ENCODE measurements around the gene HOXA10.

The HOXA10 gene

DNA sequence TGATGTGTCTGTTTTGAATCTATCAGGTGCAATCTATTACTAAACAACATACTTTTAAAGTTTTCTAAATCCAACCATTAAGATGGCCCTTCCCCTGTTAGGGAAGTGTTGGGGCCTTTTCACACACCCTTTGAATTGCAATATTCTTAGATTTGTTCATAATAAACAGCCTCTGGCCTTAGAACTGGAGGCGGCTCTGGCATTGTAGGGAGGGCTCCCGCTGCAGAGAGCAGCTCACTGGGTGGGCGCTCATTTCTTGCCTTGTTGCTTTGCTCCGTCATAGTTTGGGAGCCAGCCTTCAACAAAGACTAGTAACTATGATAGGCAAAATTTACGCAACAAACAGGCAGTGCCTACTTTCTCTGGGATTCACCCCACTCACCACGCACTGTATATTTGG, 4.2 kb upstream of the HOXA10 start:
- DNase-seq = no peak

DNA sequence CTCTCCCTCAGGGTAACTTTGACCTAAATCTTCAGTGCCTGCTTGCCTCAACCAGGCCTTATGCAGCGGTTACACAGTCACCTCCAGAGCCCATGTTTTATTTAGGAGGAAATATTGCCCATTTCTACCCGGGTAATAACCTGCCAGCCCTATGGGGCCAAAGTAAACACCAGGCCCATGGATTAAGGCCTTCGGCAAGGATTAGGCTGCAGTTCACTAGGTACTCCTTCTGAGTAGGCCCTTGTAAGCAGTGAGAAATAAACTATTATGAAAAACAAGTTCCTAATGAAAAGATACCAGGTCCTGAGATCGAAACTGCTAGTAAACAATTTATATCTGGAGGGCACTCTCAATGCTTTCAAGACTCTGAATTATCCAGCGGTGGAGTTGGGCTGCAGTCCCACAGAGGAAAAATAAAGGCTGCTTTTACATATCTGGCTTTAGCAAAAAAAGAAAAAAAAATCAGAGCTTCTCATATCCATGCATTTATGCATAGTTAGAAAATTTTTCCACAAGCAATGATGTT, 3.7 kb upstream of the HOXA10 start:
- no peak for DNase-seq

DNA sequence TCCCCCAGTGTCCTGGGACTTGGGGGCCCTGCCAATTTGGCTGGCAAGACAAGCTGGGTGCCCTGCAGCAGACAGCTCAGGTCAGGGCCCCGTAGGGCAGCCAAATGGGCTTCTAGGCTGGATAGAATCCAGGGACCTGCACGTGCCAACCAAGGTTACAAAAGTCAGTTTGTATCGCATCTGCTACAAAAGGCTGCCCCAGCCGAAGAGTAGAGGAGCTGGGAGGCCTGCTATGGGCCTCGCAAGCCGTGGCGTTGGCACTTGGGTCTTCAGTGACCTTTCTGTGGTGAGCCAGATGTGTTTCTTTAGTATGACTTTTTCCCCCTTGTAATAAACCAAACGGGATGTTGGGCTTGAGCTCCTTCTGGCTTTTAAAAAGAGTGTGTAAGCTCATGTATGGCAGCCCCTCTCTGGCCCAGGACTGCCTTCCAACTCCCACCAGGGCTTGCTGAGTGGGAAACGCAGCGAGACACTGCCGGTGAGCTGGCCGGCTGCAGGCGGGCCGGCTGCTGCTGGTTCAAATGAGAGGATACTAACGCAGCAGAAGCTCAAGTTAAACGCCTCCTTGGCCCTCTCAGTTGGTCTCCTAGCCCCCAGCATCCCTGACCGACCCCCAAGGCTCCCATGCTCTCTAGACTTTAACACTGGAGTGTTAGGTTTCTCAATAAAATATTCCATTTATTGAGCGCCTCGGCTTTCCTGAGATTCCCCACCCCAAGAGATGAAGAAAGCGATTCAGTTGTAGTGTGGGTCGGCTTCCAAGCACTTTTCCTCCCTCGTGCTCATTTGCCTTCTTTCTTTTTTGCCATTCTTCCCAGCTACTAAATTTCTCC, 3.1 kb upstream of the HOXA10 start:
- no peak for DNase-seq

DNA sequence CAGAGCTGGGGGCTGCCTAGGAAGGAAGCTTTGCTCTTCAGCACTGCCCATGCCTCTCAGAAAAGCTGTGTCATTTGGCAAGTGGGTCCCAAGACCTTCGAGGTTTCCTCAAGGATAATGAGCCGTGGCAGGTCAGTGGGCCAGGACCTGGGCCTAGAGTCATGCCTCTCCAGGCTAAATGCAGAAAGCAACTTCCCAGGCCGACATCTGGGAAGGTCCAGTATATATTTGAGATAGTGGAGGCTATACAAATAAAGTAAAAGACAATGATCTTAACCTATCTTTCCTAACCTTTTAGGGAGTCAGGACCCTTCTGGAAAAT, 2.4 kb upstream of the HOXA10 start:
- no peak for DNase-seq

DNA sequence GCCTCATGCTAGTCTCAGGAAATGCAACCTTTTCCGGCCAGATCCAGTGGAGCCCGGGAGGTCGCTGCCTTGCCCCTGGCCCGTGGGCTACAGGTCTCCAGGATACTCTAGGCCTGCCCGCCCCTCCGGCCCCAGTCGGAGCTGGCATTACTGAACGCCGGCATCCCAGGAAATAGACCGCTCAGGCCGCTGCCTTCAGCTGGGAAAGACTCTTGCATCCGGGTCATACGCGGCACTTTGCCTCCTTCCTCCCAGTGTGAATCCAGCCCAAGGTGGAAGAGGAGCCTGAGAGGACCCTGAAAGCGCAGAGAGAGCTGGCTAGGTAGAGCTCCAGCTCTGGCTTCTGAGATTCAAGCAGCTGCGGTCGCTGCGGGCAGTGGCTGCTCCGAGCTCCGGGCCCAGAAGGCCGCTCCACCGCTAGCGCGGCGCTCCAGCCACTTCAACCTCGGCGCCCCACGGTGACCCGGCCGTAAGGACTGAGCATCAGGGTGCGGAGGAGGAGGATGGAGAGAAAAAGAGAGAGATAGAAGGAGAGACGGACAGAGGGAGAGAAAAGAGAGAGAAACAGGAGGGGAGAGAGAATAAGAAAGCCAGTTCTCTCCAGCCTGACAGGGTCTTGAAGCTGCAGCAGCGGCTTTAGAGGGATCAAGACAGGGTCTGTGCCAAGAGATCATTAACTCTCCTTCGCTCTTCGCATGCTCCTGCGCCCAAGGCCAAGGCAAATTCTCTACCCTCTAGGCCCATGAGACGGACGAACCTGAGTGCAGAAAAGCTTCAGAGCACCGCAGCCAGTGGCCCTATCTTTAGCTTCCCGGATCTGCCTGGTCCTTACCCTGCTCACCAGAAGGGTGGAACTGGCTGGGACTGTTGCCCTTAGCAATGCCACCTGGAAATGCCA, 1.8 kb upstream of the HOXA10 start:
- no peak for DNase-seq

DNA sequence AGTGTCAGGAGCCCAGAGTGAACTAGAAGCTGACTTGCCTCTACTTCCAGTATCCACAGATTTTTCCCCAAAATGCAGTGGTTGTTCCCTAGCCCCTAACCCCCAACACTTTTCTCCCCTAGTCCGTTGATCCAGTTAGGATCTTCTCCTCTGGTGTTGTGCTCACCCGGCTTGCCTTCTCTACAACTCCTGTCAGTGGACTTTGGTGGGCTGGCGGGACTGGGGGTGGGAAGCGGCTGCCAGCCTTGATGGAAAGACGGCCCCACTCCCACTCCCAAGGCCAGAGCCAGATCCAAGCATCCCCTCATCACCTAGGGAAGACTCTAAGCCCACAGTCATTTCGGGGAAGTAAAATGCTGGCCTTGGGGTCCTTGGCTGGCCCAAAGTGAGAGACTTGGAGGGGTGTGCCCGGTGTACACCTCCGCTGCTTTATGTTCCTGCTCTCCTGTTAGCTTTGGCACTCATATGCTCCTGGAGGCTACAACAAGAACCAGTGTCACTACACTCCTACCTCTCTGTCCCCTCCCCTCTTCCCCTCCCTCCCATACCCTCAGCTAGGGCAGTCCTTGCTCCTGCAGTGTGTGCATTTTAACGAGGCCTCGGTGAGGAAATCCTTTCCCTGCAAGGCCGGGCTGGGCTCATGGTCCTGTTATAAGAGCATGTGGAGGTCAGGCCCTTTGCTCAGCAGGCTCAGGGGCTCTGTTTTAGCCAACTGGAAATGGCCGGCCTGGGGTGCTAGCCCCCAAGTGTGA, 930 bp upstream of the HOXA10 start:
- DNase-seq = no peak

DNA sequence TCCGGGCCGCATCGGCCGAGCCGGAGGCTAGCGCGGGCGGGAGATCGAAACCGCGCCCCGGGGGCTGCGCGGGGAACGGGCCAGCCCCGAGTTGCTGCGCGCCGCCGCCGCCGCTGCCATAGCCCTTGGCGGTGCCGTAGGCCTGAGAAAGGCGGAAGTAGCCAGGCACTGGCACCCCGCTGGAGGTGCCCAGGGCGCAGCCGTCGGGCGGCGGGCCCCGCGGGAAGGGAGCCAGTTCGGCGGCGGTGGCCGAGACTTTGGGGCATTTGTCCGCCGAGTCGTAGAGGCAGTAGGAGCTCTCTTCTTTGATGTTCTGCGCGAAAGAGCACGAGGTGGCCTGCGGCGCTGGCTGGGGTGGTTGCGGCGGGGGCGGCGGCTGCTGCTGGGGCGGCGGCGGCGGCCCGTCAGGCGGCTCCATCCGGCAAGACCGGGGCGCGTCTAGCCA, 587 bp downstream of the HOXA10 start:
- DNase-seq = no peak

DNA sequence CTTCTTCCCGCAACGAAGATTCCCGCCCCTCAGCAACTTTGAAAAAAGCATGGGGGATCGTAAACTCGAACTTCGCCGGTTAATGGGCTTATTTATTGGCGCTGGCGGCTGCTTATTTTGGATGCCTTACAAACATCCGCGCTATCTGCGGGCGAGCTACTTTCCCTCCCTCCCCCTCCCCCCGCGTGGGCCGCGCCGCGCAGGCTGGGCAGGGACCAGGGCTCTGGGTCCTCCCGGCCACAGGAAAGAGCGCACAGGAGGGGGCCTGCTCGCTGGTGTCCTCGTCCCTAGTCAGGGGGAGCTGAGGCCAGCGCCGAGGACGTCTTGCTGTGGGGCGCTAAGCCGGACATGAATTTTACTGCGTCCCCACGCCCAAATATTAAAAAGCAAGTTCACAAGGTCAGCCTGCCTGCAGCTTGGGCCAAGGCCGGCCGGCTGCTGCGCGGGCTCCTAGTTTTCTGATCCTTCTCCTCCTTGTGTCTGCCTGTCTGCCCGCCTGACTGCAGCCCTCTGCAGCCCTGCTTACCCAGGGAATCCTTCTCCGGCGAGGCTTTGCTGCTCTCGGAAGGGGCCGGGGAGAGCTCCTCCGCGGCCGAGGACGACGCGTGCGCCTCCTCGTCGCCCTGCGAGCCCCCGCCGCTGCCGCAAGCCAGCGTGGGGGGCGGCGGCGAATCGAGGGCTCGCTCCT, 1.2 kb downstream of the HOXA10 start:
- no peak for DNase-seq

DNA sequence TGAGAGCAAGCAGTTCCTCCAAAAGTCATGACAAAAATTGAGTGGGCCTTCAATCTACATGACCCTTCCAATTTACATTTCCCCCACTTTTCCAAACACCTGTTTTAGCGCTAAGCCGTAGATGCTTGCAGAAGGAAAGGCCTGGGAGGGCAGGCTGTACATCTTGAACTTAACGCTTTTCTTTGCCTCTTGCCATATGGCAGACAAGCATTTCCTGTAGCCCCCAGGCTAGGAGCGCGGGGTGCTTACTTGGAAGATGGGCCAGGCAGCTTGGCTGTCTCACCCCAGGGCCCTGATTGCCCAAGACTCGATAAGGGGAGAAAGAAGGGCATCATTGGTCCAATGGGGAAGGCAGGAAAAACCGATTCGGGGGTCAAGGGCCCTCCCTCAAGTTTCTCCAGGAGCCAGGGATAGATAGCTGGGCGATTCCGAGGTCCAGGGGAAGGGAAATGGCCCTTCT, 1.8 kb downstream of the HOXA10 start:
- DNase-seq = no peak

DNA sequence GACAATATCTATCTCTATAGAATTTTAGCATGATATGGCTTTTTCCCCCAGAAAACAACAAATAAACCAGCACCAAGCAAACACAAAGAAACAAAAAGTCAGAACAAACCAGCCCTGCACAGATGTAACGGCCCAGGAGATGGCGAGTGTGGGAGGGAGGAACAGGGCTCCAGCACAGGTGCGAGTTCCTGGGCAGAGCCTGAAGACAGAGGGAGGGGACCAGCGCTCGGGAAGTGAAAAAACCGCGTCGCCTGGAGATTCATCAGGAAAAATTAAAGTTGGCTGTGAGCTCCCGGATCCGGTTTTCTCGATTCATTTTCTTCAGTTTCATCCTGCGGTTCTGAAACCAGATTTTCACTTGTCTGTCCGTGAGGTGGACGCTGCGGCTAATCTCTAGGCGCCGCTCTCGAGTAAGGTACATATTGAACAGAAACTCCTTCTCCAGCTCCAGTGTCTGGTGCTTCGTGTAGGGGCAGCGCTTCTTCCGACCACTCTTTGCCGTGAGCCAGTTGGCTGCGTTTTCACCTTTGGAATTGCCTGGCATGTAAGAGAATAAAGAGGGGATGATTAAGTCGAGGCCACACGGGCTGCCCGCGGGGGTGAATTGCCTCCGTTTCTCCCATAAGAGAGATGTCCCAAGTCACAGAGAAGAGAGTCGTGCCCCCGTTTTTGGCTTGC, 2.3 kb downstream of the HOXA10 start:
- no peak for DNase-seq

DNA sequence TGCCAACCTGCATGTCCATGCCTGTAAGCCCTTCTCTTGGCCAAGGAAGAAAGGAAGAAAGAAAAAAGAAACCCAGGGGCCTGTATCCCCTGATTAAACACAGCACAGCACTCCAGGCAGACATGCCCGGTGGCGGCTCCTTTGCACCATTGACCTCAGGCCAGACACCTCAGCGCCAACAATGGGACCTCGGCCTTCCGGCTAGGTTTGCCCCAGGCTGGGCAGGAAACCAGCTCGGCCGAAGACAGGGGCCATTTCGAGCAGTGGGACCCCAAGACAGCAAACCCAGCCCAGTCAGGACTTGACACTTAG, 2.8 kb downstream of the HOXA10 start:
- peak; percentile 13 for DNase-seq

DNA sequence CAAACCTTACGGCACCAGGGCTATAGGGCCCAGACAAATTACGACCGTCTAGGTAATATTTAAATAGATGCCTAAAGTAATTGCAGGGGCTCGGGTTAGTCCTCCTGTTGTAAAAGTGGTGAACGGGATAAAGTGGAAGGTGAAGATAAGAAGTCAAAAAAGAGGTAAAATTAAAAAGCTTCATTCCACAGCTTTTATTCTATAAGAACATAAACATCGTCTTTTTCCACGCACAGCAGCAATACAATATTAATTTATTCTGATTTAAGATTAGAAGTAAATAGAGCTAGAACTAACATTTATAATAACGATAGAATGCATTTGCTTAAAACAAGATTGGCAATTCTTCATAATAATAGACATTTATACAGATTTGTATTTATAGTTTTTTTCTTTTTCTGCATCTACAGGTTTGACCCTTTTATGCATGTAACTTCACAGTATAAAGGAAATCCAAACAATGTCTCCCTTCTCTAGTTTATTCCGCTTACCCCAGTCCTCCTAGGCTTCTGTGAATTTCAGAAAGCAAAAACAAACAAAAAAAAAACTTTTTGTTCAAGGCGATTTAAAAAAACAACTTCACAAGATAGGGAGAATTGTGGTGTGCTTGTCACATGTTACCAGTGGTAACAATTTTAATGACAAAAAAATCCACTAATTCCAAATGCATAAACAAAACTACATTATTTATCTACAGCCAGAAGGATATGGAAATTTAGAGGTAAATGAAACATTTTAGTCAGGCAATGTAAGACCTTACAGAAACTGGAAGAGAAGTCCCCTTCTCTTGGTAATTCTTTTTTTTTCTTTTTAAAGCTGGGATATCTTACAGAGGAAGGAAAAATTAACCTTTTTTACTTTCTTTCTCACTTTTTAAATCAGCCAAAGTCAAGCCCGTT, 3.4 kb downstream of the HOXA10 start:
- no peak for DNase-seq

DNA sequence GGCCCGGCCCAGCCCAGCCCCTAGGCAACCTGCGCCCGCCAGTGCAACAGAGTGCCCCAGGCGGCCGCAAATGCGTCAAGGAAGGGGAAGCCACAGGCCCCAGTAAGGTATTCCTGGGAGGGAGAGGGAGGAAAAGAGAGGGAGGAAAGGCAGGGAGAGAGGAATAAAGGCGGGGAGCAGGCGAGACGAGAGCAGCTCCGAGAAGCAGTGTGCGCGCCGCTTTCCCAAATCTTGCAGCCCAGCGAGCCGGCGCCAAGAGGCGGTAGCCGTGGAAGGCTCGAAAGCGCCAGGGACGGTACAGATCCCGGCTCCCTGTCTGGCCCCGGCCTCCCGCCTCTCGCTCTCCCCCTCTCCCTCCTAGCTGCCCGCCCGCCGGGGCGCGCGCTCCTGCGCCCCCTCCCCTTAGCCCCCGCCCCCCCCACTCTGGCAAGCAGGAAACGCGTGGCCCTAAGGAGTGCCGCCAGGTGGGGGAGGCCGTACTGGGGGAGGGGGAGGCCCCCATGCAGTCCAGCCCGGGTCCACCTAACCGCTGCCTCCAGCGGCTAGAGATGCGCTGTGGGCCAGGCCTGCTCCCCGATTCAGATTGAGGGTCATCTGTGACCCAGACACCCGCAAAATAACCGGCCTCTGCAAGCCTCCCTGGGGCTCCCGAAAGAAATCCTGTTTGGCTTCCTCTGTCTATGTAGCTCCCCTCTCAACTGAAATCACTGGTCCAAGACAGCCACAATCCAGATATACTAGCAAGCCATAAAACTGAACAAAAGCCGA, 4.3 kb downstream of the HOXA10 start:
- DNase-seq = peak; percentile 57

DNA sequence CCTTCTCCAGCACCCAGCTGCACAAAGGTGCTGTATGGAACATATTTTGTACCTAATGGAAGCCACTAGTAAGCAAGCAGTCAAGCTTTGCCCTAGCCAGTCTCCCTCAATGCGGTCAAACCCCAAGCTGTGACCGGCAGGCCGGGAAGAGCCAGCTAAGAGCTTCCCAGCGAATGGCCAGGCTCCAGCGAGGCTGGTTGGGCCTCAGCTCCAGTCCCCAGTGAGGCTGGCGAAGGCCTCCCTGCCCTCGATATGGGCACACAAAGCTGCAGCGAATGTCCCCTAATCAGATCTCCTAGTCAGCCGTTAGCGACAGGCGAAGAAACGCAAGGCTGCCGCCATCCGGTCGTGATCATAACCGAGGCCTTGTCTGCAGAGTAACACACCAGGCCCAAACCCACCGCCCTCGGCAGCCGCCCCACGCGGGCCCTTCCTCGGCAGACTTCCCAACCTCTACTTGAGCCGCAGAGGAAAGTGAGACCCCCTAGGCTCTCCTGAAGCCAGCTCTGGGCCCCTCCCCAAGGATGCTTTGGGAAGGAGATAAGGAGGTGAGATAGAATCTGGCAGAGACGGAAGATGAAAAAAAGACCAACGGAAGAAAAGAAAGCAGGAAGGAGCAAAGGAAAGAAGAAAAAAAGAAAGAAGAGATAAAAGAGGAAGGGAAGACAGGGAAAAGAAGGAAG, 5.7 kb downstream of the HOXA10 start:
- peak; percentile 73 for DNase-seq

DNA sequence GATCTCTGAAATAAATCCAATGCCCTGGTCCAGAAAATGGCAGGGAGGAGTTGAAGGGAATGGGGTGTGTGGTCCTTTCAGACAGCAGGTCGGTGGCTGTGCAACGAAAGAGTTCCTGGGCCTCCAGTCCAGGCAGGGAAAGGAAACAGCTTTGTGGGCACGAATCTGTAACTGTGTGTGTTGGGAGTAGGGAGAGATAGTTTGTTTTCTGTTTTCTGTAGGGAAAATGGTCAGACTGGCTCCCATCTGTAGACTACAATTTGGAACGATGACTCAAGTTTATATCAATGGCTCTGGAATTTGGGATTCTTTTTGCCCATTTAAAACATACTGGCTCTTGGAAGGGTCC, 6.2 kb downstream of the HOXA10 start:
- DNase-seq = no peak

DNA sequence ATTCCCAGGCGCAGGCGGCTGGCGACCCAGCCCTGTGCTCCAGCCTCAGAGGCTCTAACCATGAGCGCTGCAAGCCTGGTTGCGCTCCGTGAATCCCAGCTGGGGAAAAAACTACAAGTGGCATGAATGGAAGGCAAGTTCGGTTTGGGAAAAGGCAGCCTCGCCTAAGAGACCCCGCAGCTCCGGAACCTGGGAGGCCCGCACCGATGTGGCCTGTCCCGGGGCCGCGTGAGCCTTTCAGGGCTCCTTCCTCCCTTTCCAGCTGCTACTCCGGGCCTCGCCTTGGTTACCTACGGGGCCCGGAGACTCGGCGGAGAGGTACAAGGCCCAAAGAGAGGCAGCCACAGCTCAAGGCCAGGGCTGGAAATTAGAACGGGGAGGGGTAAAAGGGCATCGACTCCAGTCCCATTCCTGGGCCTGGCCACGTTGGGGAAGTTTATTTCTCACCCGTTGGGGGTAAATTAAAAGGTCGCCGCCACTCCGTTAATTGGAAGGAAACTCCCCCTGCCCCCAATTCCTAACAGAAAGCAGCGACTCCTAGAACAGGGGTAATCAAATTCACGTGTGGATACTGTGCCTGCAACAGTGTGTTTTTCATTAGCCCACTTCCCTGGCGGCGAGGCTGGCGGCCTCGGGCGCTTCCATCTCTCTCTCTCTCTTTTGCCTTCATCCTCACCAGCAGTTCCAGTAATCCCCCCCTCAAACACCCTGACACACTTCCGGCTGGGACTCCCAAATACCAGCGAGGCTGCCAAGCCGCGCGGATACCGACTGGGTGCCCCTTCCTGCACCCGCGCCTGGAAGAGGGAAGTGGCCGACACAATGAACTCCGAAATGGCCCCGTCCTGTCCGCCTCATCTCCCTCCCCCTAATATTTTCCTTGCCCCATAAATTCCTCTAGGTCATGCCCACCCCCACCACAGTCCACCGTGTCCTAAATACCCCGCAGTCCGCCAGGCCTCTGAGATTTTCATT, 7.3 kb downstream of the HOXA10 start:
- DNase-seq = peak; percentile 51

DNA sequence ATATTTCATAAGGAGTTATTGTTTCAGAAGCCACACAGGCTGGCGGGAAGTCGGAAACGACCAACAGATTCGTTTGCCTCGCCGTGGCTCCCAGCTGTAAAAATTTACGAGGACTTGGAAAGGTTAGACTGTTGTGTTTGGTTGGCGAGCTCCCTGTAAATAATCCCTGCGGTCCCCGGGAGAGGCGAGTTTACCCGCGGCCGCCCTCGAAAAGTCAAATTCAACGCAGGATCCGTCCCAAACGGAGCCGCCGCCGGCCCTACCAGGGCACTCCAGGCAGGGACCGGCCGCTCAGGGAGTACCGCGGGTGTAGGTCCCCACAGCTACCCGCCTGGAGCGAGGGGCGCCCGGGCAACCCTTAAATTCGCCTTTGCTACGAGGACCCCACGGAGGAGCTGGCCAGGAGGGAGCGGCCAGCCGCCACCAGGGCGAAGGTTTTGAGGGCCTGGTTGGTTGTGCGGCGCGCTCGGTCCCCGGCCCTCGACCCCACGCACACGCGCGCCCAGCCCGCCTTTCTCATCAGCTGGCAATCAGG, 8.1 kb downstream of the HOXA10 start:
- no peak for DNase-seq
